Vagina (tissue), 2 donors: ENCODE results near the gene KRTAP1-4. TPM values are rescaled to one million over a fixed set of nuclear protein-coding genes. Genes with fewer than 3 reads are reported as not detected.
"Not testable (repeated sequence)": the region's sequence is repeated elsewhere in the genome, so short reads cannot be mapped to it uniquely, and the experiment has no call there.

ENCODE experiments used
- DNase-seq, 2 donors: peaks; one replicate each; pipeline ENCODE4 v3.0.0-alpha.2; 2017; ENCODE audit errors: extremely low spot score in 2 of 2
- H3K27ac ChIP-seq: fragments of 200-600 bp; sonication (generic); one replicate; pipeline ENCODE4 v1.5.1; 2019
- H3K27me3 ChIP-seq: fragments of 200-600 bp; sonication (generic); one replicate; pipeline ENCODE4 v1.5.1; 2019
- H3K36me3 ChIP-seq, 2 donors: fragments of 200-600 bp; sonication (generic); one replicate each; pipeline ENCODE4 v1.5.1; 2017 to 2019
- H3K4me1 ChIP-seq: fragments of 200-600 bp; sonication (generic); one replicate; pipeline ENCODE4 v1.5.1; 2019
- H3K4me3 ChIP-seq, 2 donors: fragments of 200-600 bp; sonication (generic); 1 replicate in 1 of 2; 2 replicates in 1 of 2; pipeline ENCODE4 v1.5.1; 2016 to 2019
- H3K9me3 ChIP-seq: fragments of 200-600 bp; sonication (generic); one replicate; pipeline ENCODE4 v1.5.1; 2019
- CTCF ChIP-seq, 3 experiments: fragments of 450-650 bp in 2 of 3; fragments of 200-600 bp in 1 of 3; sonication (generic) in 1 of 3; IDR thresholded peaks; one replicate each; pipeline ENCODE4 v1.5.1; 2017 to 2019; ENCODE audit warnings: antibody characterized with exemption in 3 of 3, mild to moderate bottlenecking in 2 of 3, moderate library complexity in 2 of 3
- POLR2A ChIP-seq, 2 donors: fragments of 450-650 bp; IDR thresholded peaks; one replicate each; pipeline ENCODE4 v1.6.1; 2017; ENCODE audit warnings: antibody characterized with exemption in 2 of 2, mild to moderate bottlenecking in 2 of 2, moderate library complexity in 2 of 2
- POLR2AphosphoS5 ChIP-seq, 2 donors: sonication (generic); formaldehyde crosslinking; IDR thresholded peaks; one replicate each; pipeline ENCODE4 v1.9.0; 2017; ENCODE audit warnings: antibody characterized with exemption in 2 of 2, mild to moderate bottlenecking in 2 of 2, low read depth in 1 of 2; ENCODE audit not compliant: insufficient read depth in 1 of 2
- intact Hi-C: fragments of 100-400 bp; cut with DNase I; formaldehyde crosslinking; loops from one replicate; pipeline ENCODE4 v1.15.1; 2023
- total RNA-seq: library from RNA; depleted of rRNA; stranded (reverse); fragments of >200 nt; gene quantifications from one replicate; pipeline ENCODE4 v1.2.3, GENCODE V29; 2016

KRTAP1-4 gene
- total RNA-seq, 1 donor from 2014 or later = not detected

GRCh38 chr17:41042953-41043352 lies 13.0 kb upstream of the KRTAP1-4 start:
- Histone ChIP-seq H3K27me3 (no peaks in the 10 kb centered on the region), H3K27ac (no peak overlapping the region), H3K36me3 (no peaks in the 10 kb centered on the region), H3K4me3 (no peak overlapping the region), H3K4me1 (no peaks in the 10 kb centered on the region), H3K9me3 (no peaks in the 10 kb centered on the region)
- intact Hi-C loops = no loop called here
- no peak for DNase-seq
- TF ChIP-seq POLR2A (IDR thresholded peaks at IDR 0.05) (no peak), POLR2AphosphoS5 (IDR thresholded peaks at IDR 0.05; ENCODE audit: insufficient read depth in 1 of 2, low read depth in 1 of 2) (no peak), CTCF (IDR thresholded peaks at IDR 0.05) (no peak)

GRCh38 chr17:41040783-41041571 lies 11.0 kb upstream of the KRTAP1-4 start, which contains the start of gene KRTAP1-1:
KRTAP1-1 (minus strand) TSS chr17:41041450; CDS start chr17:41041397, 53 bp downstream.
- H3K36me3 ChIP-seq, H3K9me3 ChIP-seq, H3K27ac ChIP-seq, H3K4me3 ChIP-seq, H3K27me3 ChIP-seq, H3K4me1 ChIP-seq, intact Hi-C loops, DNase-seq: not testable (repeated sequence)
- peak in 1 of 2 donors; percentile 54 for TF ChIP-seq POLR2AphosphoS5 (IDR thresholded peaks at IDR 0.05; ENCODE audit: insufficient read depth in 1 of 2, low read depth in 1 of 2)

DNA sequence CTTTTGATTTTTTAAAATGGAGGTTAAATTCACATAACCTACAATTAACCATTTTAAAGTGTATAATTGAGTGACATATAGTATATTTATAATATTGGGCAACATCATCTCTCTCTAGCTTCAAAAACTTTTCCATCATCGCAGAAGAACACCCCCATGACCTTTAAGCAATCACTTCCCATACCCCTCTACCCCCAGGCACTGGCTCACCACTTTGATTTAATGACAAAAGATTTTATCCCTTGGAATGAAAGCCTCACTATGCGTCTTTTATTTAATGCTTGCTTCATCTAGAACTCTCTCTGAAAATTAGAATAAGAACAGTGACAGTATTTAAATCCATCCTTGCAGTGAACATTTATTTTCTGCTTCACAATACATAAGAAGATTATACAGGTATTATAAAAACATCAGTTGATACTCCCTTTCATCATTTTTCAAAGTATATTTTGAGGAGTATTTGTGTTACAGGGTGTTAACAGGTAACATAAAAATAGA lies 7.9 kb upstream of the KRTAP1-4 start:
- intact Hi-C loops = no loop called here
- H3K27me3 ChIP-seq = no peaks in the 10 kb centered on the region
- H3K36me3 ChIP-seq = no peaks in the 10 kb centered on the region
- H3K9me3 ChIP-seq = no peaks in the 10 kb centered on the region
- H3K4me1 ChIP-seq = no peaks in the 10 kb centered on the region
- TF ChIP-seq POLR2AphosphoS5 (IDR thresholded peaks at IDR 0.05; ENCODE audit: insufficient read depth in 1 of 2, low read depth in 1 of 2) = no peak
- TF ChIP-seq POLR2A (IDR thresholded peaks at IDR 0.05) = no peak
- TF ChIP-seq CTCF (IDR thresholded peaks at IDR 0.05) = no peak
- H3K4me3 ChIP-seq = no peak overlapping the region
- H3K27ac ChIP-seq = no peak overlapping the region
- DNase-seq = no peak

- not testable (repeated sequence) for H3K9me3 ChIP-seq
Measured at GRCh38 chr17:41034346-41034935, 4.4 kb upstream of the KRTAP1-4 start, which contains the start of gene KRTAP1-3. KRTAP1-3 (minus strand) TSS chr17:41034874; CDS start chr17:41034821, 53 bp downstream.

DNA sequence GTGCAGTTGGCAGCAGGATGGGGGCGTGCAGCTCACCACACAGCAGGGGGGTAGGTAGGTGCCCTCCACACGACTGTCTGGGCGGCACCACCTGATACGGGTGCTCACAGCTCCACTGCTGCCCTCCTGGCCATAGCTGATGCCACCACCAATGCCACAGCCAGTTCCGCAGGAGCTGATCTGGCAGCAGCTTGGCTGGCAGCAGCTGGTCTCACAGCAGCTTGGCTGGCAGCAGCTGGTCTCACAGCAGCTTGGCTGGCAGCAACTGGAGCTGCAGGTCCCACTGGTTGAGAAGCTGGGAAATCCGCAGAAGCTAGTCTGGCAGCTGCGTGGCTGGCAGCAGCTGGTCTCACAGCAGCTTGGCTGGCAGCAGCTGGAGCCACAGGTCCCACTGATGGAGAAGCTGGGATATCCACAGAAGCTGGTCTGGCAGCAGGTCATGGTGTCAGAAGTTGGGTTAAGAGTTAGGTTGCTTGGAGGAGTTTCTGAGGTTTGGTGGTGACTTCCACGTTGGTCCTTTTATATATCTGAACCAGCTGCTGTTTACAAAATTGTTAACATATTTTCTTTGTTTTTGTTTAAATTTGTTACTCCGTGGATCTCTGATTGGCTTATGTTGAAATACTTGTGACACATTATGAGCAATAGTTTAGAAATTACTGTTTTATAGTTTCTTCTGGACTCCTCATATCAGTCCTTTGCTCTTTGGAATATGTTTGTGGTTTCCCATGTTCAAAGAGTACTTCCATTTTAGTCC lies 3.1 kb downstream of the KRTAP1-4 start, which contains the start of gene KRTAP1-5:
KRTAP1-5 (minus strand) TSS at position 494 of the 757 bp plus-strand sequence; CDS start at position 441, 53 bp downstream.
- intact Hi-C loops = no loop called here
- Histone ChIP-seq H3K4me3 (no peak within 1 kb of the TSS), H3K4me1 (peaks cover 9% of the 10 kb centered on the region), H3K36me3 (no peaks in the 10 kb centered on the region), H3K9me3 (no peaks in the 10 kb centered on the region), H3K27ac (peak within 1 kb of the TSS; percentile 48), H3K27me3 (no peaks in the 10 kb centered on the region)
- DNase-seq = no peak
- TF ChIP-seq POLR2AphosphoS5 (IDR thresholded peaks at IDR 0.05; ENCODE audit: insufficient read depth in 1 of 2, low read depth in 1 of 2) (peak in 1 of 2 donors; percentile 58), CTCF (IDR thresholded peaks at IDR 0.05) (no peak)

More at GRCh38 chr17:41034346-41034935, 4.4 kb upstream of the KRTAP1-4 start, which contains the start of gene KRTAP1-3:
- intact Hi-C loops, H3K27ac ChIP-seq, H3K4me3 ChIP-seq, H3K4me1 ChIP-seq, H3K27me3 ChIP-seq, H3K36me3 ChIP-seq, DNase-seq: not testable (repeated sequence)
